Activated naive CD8-positive, alpha-beta T cell (primary cell): Measurements from ENCODE around the gene CAPRIN2.

ENCODE experiments used
- H3K27ac Mint-ChIP-seq: one replicate; pipeline ENCODE4 v1.8.0; 2021; ENCODE audit warnings: mixed read lengths
- H3K27me3 Mint-ChIP-seq: one replicate; pipeline ENCODE4 v1.8.0; 2021; ENCODE audit warnings: mixed read lengths
- H3K36me3 Mint-ChIP-seq: one replicate; pipeline ENCODE4 v1.8.0; 2021; ENCODE audit warnings: mixed read lengths
- H3K4me1 Mint-ChIP-seq: one replicate; pipeline ENCODE4 v1.8.0; 2021; ENCODE audit warnings: low read depth, mixed read lengths
- H3K4me3 Mint-ChIP-seq: one replicate; pipeline ENCODE4 v1.8.0; 2021; ENCODE audit warnings: mild to moderate bottlenecking, mixed read lengths
- H3K9me3 Mint-ChIP-seq: one replicate; pipeline ENCODE4 v1.8.0; 2021; ENCODE audit warnings: low read depth, mixed read lengths

CAPRIN2 gene

DNA sequence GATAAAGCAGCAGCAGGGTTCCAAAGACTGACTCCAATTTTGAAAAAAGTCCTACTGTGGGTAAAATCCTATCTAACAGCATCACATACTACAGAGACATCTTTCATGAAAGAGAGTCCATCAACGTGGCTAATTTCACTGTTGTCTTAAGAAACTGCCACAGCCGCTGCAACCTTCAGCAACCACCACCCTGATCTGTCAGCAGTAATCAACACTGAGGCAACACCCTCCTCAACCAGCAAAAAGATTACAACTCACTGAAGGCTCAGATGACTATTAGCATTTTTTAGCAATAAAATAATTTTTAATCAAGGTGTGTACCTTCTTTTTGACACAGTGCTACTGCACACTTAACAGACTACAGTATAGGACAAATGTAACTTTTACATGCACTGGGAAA, 6.6 kb downstream of the CAPRIN2 start:
- Mint-ChIP-seq H3K4me3 (no peak overlapping the region), H3K4me1 (peaks cover 37% of the 10 kb centered on the region), H3K27ac (no peak overlapping the region), H3K27me3 (no peaks in the 10 kb centered on the region), H3K9me3 (no peaks in the 10 kb centered on the region), H3K36me3 (peaks cover 18% of the 10 kb centered on the region)

DNA sequence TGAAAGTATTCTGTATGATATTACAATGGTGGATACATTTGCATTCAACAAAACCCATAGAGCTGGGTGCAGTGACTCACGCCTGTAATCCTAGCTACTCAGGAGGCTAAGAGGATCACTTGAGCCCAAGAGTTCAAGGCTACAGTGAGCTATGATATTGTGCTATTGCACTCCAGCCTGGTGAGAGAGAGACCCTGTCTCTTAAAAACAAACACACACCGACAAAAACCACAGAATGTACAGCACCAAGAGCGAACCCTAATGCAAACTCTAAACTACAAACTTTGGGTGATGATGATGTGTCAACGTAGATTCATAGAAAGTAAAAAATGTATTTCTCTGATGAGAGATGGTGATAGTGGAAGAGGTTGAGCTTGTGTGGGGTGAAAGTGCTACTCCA, 8.6 kb downstream of the CAPRIN2 start:
- Mint-ChIP-seq H3K9me3 (no peaks in the 10 kb centered on the region), H3K4me1 (peaks cover 28% of the 10 kb centered on the region), H3K4me3 (no peak overlapping the region), H3K27me3 (no peaks in the 10 kb centered on the region), H3K36me3 (peaks cover 20% of the 10 kb centered on the region), H3K27ac (no peak overlapping the region)

DNA sequence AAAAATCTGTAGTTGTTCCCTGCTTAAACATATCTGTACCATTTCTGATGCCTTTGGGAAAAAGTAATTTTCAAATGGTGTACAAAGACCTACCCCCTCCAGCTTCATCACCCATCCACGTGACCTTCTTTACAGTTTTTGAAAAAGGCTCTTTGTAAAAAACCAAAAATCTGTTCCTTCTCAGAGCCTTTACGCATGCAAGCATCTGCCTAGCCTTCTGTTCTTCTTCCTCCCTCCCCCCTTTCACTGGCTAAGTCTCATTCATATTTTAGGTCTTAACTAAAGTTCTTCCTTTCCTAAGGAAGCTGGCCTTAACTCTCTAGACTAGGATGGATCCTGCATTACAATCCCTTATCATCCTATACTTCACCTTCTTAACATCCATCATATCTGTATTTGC, 10.4 kb downstream of the CAPRIN2 start:
- H3K36me3 Mint-ChIP-seq = peaks cover 21% of the 10 kb centered on the region
- no peak overlapping the region for H3K4me3 Mint-ChIP-seq
- H3K4me1 Mint-ChIP-seq = peaks cover 12% of the 10 kb centered on the region
- no peaks in the 10 kb centered on the region for H3K27me3 Mint-ChIP-seq
- no peak overlapping the region for H3K27ac Mint-ChIP-seq
- no peaks in the 10 kb centered on the region for H3K9me3 Mint-ChIP-seq

DNA sequence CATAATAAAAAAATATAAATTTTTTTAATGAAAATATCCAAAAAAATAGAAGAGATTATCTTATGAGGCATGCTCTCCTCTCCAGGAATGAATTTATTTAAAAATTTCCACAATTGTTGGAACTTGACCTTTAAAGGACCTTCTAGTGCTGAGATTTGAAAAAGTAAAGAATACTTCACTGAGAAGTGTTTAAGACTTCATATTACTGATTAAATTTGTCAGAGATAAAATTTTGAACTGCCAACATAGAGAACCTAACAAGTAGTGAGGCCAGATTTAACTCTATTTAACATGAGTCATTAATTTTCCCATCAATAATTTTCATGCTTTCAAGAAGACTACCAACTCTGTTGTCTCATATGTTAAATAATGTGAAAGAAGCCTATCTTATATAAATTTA, 14.5 kb downstream of the CAPRIN2 start:
- no peak overlapping the region for H3K4me3 Mint-ChIP-seq
- peaks cover 18% of the 10 kb centered on the region for H3K36me3 Mint-ChIP-seq
- H3K4me1 Mint-ChIP-seq = peaks cover 3% of the 10 kb centered on the region
- H3K27me3 Mint-ChIP-seq = no peaks in the 10 kb centered on the region
- no peak overlapping the region for H3K27ac Mint-ChIP-seq
- no peaks in the 10 kb centered on the region for H3K9me3 Mint-ChIP-seq

DNA sequence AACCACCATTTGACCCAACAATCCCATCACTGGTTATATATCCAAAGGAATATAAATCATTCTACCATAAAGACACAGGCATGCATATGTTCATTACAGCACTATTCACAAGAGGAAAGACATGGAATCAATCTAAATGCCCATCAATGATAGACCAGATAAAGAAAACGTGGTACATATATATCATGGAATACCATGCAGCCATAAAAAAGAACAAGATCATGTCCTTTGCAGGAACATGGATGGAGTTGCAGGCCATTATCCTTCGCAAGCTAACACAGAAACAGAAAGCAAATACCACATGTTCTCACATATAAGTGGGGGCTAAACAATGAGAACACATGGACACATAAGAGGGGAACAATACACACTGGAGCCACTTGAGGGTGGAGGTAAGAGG, 15.7 kb downstream of the CAPRIN2 start:
- H3K4me1 Mint-ChIP-seq = peaks cover 3% of the 10 kb centered on the region
- no peaks in the 10 kb centered on the region for H3K9me3 Mint-ChIP-seq
- no peak overlapping the region for H3K27ac Mint-ChIP-seq
- H3K27me3 Mint-ChIP-seq = no peaks in the 10 kb centered on the region
- no peak overlapping the region for H3K4me3 Mint-ChIP-seq
- H3K36me3 Mint-ChIP-seq = peaks cover 25% of the 10 kb centered on the region

DNA sequence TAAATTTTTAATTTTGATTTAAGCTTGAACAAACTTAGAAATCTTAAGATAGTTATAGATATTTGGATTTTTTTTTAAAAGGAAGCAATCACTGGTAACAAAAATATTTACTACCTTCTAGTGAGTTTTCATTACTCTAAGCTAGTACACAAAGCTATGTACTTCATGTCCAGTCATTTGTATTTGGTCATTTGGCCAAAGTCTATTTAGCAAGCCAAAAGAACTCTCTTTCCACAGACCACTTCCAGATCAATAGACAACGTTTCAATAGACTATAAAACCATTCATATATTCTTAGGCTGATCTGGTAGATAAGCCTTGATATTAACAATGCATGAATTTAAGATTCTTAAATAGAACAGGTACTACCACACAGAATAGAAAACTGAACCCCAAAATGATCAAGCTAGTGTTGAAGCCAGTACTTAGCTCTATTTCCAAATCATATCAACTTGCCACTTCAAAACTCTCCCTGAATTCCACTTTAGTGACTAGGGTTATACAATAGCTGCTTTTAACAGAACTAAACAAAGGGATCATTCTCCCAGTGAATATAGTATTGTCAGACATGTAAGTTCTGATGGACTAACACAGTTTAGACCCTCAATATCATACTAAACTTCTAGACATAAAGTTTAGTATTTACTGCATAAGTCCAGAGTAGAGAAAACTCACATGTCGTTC, 21.7 kb downstream of the CAPRIN2 start:
- H3K27me3 Mint-ChIP-seq = no peaks in the 10 kb centered on the region
- H3K4me1 Mint-ChIP-seq = no peaks in the 10 kb centered on the region
- no peaks in the 10 kb centered on the region for H3K9me3 Mint-ChIP-seq
- no peak overlapping the region for H3K27ac Mint-ChIP-seq
- H3K36me3 Mint-ChIP-seq = peaks cover 30% of the 10 kb centered on the region
- H3K4me3 Mint-ChIP-seq = no peak overlapping the region

DNA sequence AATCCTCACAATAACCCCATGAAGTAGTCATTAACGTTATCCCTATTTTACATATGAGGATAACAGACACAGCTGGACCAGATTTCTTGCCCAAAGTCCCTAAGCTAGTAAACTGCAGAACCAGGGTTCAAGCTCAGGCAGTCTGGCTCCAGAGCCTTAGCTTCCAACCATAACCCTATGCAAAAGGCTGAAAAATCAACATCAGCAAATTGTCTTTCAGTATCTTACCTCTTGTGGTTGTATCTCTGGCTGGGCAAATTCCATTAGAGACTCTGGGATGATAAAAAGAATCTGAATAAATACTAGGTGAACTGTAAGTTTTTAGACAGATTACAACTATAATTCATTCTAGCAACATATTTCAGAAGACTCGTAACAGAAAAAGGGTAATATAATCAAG, 24.7 kb downstream of the CAPRIN2 start:
- Mint-ChIP-seq H3K36me3 (peaks cover 30% of the 10 kb centered on the region), H3K4me1 (peaks cover 2% of the 10 kb centered on the region), H3K4me3 (no peak overlapping the region), H3K9me3 (no peaks in the 10 kb centered on the region), H3K27me3 (no peaks in the 10 kb centered on the region), H3K27ac (no peak overlapping the region)

DNA sequence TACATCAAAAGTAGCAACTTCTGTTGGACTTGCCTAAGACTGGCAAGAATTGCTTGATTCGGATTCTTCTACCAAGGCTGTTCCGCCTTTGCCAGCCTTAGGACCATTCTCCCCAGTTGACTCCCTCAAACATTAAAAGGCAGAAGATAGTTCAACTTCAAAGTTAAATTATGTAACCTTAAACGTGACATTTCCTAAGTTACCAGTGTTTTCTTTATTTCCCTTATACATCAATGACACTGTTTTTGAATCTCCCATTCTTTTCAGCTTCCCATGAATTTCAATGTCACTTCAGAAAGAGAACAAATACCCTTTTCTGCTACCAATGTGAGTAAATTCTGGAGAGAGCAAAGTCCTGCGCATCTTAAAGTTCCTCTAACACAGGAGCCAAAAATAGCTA, 25.2 kb downstream of the CAPRIN2 start:
- Mint-ChIP-seq H3K9me3 (no peaks in the 10 kb centered on the region), H3K27me3 (no peaks in the 10 kb centered on the region), H3K27ac (no peak overlapping the region), H3K4me1 (peaks cover 2% of the 10 kb centered on the region), H3K4me3 (no peak overlapping the region), H3K36me3 (peaks cover 27% of the 10 kb centered on the region)

DNA sequence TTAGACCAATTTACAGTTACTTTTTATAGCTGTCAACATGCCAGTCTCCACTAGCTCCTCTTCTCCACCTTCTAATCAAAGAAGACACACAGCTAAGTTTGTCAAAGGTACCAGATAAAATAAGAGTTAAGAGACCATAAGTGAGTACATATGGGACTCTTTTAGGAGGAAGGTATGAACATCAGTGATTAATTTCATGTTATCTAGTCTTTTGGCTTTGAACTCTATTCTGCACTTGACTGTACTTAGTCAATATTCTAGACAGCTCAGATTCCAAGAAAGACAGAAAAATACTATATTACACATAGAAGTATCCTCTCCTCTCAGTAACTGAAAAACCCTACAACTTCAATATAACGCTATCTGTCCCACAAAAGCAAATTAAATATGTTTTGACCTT, 28.1 kb downstream of the CAPRIN2 start:
- Mint-ChIP-seq H3K9me3 (no peaks in the 10 kb centered on the region), H3K4me3 (no peak overlapping the region), H3K4me1 (peaks cover 2% of the 10 kb centered on the region), H3K27ac (no peak overlapping the region), H3K27me3 (no peaks in the 10 kb centered on the region), H3K36me3 (peaks cover 29% of the 10 kb centered on the region)

DNA sequence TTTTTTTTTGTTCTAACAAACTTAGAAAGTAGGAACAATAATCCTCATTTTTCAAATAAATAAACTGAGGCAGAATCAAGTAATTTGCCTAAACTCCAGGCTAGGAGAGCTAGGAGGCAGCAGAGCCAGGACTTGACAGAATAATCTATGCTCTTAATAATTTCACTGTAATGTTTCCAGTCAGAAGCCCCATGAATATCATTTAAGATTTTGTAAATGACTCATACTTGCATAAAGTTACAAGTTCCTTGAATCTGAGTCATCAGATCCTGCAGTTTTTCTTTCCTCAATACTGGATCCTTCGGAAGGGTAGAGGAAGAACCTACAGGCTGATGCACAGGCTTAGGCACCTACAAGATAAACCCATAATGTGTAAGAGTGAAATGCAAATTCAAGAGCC, 29.0 kb downstream of the CAPRIN2 start:
- Mint-ChIP-seq H3K4me1 (peaks cover 2% of the 10 kb centered on the region), H3K27ac (no peak overlapping the region), H3K27me3 (no peaks in the 10 kb centered on the region), H3K36me3 (peaks cover 32% of the 10 kb centered on the region), H3K4me3 (no peak overlapping the region), H3K9me3 (no peaks in the 10 kb centered on the region)

DNA sequence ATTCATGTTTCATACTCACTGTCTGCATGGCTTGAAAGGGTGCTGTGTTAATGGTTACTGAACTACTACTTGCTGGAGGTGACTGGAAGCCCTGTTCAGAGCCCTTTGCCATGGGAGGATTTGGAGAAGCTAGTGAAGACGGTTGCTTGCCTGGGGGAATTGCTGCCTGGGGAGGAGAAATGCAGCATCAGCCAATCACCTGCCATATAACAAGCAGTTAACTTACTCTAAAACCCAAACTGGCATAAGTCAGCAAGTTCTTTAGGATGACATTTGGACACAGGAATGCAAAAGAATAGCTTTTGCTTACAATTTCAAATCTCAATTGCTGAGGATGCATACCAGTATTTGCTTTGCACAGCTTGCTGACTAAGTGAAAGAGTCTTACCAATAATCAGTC, 35.7 kb downstream of the CAPRIN2 start:
- Mint-ChIP-seq H3K27ac (no peak overlapping the region), H3K9me3 (no peaks in the 10 kb centered on the region), H3K4me1 (no peaks in the 10 kb centered on the region), H3K36me3 (peaks cover 26% of the 10 kb centered on the region), H3K4me3 (no peak overlapping the region), H3K27me3 (no peaks in the 10 kb centered on the region)

DNA sequence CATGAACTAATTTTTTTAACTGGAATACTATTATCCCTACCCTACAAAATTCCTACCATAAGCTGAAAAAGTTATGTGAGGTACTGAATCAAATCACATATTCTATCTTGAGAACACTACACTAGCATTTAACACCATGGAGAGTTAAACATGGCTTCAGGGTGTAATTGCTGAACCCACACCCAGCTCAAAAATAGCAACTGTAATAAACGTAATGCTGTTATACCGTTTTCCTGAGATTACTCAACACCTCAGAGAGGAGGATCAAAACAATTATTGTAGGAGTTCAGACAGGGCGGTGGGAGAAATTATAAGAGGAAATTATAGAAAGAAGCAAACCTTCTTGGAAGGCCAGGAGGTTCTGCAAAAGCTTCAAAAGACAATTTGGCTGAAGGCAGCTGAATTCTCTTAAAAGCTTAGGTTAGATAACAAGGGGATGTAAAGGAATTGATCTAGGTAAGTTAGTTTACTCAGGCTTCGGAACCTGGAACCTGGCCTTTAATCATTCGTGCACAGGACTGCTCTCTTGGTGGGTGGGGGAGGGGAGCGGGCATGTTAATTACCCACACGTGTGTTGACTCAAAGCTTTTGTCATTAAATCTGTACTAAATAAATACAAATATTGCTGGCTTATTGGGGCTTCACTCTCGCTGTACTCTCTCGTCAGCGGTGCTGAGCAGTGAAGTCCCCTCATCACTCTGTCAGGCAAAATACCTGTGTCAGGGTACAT, 47.0 kb downstream of the CAPRIN2 start:
- H3K4me1 Mint-ChIP-seq = no peaks in the 10 kb centered on the region

DNA sequence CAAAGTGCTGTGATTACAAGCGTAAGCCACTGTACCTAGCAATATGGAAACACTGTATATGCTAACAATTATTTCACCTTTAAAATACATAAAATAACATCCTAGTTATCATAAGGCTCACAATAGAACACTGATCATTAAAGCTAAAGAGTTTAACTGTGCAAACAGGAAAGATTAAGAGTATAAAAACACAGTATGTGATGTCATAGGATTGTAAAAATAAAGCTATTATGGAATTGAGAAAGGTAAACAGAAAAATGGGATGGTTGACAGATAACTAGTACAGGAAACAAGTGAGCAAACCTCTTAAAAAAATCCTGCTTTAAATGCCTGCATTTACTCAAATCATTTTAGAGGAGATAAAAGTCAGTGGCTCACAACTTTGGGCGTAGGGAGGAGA, 48.3 kb downstream of the CAPRIN2 start:
- Mint-ChIP-seq H3K4me1 (no peaks in the 10 kb centered on the region), H3K27me3 (no peaks in the 10 kb centered on the region), H3K36me3 (peaks cover 6% of the 10 kb centered on the region), H3K9me3 (no peaks in the 10 kb centered on the region), H3K27ac (no peak overlapping the region), H3K4me3 (no peak overlapping the region)

More for the DNA sequence above, 47.0 kb downstream of the CAPRIN2 start:
- Mint-ChIP-seq H3K27me3 (no peaks in the 10 kb centered on the region), H3K27ac (no peak overlapping the region), H3K36me3 (peaks cover 7% of the 10 kb centered on the region), H3K9me3 (no peaks in the 10 kb centered on the region), H3K4me3 (no peak overlapping the region)

DNA sequence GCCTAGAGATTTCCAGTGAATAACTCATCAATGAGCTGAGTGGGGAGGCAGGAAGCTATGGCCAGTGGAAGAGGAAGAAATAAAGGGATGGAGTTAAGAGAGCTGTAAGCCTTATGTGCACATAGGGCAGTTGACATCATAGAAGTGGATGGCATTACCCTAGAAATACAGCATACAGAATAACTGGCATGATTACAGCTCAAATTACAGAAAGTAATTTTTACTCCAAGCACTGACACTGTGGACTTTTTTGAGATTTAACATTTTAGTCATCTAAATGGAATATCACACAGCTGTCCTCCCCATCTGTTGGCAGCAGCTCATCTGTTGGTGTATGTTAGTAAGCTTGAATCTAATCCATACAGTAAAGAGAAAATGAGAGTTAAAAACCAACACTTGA, 53.7 kb downstream of the CAPRIN2 start:
- Mint-ChIP-seq H3K36me3 (peaks cover 2% of the 10 kb centered on the region), H3K27ac (no peak overlapping the region), H3K9me3 (no peaks in the 10 kb centered on the region), H3K4me1 (peaks cover 5% of the 10 kb centered on the region), H3K27me3 (peaks cover 3% of the 10 kb centered on the region), H3K4me3 (no peak overlapping the region)

DNA sequence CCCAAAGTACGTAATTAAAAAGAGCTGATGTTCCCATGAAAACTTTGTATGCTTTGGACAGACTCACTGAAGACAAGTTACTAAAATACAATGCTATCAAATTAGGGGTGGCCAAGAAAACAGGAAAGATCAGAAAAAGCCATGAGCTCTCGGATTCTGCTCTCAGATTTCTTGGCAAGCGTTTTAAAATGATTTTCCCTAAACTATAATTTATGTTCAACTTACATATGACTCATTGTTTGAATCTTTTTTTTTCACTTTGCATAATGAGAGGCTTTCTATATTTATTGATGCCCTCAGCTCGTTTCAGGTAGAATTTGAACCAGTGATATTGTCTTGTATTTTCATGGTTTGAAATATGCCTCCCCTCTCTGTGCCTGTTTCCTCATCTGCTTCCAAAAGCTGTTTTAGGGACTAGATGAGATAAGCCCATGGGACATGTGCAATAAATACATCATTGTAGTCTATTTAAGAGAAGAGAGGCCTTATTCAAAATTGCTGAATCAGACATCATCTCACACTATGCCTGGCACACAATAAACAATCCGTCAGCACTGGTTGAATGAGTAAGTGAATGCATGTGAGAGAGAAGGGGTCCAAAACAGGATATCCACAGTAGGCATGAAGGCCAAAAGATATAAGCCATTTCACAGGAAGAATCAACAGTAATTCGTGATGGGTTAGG, 54.4 kb downstream of the CAPRIN2 start:
- Mint-ChIP-seq H3K27ac (no peak overlapping the region), H3K27me3 (peaks cover 3% of the 10 kb centered on the region), H3K36me3 (peaks cover 2% of the 10 kb centered on the region), H3K9me3 (no peaks in the 10 kb centered on the region), H3K4me3 (no peak overlapping the region), H3K4me1 (peaks cover 9% of the 10 kb centered on the region)
